Endothelial cell of umbilical vein (primary cell): ENCODE measurements around the gene CACNA1C. TPM values are rescaled to one million over a fixed set of nuclear protein-coding genes. Genes with fewer than 3 reads are reported as not detected.
"Not testable (repeated sequence)": the region's sequence is repeated elsewhere in the genome, so short reads cannot be mapped to it uniquely, and the experiment has no call there.

ENCODE experiments used
- BruUV-seq: library from RNA; stranded (reverse); fragments of 400-500 nt; replicated peaks from 2 replicates; lab custom pipeline; 2021; lab: Mats Ljungman, UMichigan
- CTCF ChIA-PET: fragments of 300-600, 350-600 bp; sonication (Branson Sonifier 250); formaldehyde crosslinking; loops from one replicate; lab custom pipeline; 2021; ENCODE audit warnings: antibody characterized with exemption, inconsistent platforms; lab: Charles Lee
- POLR2A ChIA-PET: fragments of 300-600, 350-600 bp; sonication (Branson Sonifier 250); formaldehyde crosslinking; loops from one replicate; lab custom pipeline; 2021; ENCODE audit warnings: antibody characterized with exemption, inconsistent platforms; lab: Charles Lee
- DNase-seq: peaks from one replicate; pipeline ENCODE4 v3.0.0-alpha.2; 2011; ENCODE audit warnings: low read depth, low spot score
- FAIRE-seq: peaks from 2 replicates; lab custom pipeline; 2011; peaks lifted over from hg19 to GRCh38; lab: Jason Lieb, UNC
- H2AFZ ChIP-seq: 2 replicates; pipeline ENCODE4 v1.6.0; 2012; ENCODE audit warnings: low read depth, low read length, control low read depth, inconsistent platforms
- H3K27ac ChIP-seq: 2 replicates; pipeline ENCODE4 v1.5.1; 2011; ENCODE audit warnings: low read depth, mild to moderate bottlenecking, control low read depth, low read length, moderate library complexity; ENCODE audit not compliant: insufficient read depth
- H3K27me3 ChIP-seq, 2 experiments: 2 replicates each; pipeline versions ENCODE4 v1.6.0 to v1.6.1; 2011; ENCODE audit warnings: low read length in 2 of 2, mixed read lengths in 1 of 2; ENCODE audit not compliant: control insufficient read depth in 2 of 2, insufficient read depth in 2 of 2
- H3K36me3 ChIP-seq, 2 experiments: 2 replicates in 1 of 2; 3 replicates in 1 of 2; pipeline ENCODE4 v1.5.1; 2011; ENCODE audit warnings: low read length in 2 of 2, mild to moderate bottlenecking in 1 of 2, moderate library complexity in 1 of 2; ENCODE audit not compliant: control insufficient read depth in 2 of 2, insufficient read depth in 2 of 2; ENCODE audit errors: extremely low read depth in 1 of 2
- H3K4me1 ChIP-seq: 3 replicates; pipeline ENCODE4 v1.5.1; 2011; ENCODE audit warnings: mild to moderate bottlenecking, low read length; ENCODE audit not compliant: control insufficient read depth, insufficient read depth; ENCODE audit errors: extremely low read depth
- H3K4me2 ChIP-seq: 2 replicates; pipeline ENCODE4 v1.6.1; 2011; ENCODE audit warnings: low read length, control low read depth, mixed read lengths; ENCODE audit not compliant: insufficient read depth
- H3K4me3 ChIP-seq, 3 experiments: fragments of 200-600 bp in 1 of 3; sonication (generic), shearing (Covaris generic) in 1 of 3; replicated peaks in 1 of 3; 2 replicates each; pipeline ENCODE4 v1.5.1; 2011 to 2016; ENCODE audit warnings: control low read depth in 3 of 3, low read length in 3 of 3, mild to moderate bottlenecking in 2 of 3, inconsistent platforms in 1 of 3, low read depth in 1 of 3, moderate library complexity in 1 of 3; ENCODE audit not compliant: insufficient read depth in 1 of 3
- H3K79me2 ChIP-seq: 2 replicates; pipeline ENCODE4 v1.6.0; 2012; ENCODE audit warnings: low read length, inconsistent platforms; ENCODE audit not compliant: control insufficient read depth, insufficient read depth
- H3K9ac ChIP-seq: replicated peaks from 2 replicates; pipeline ENCODE3; 2011; ENCODE audit warnings: low read length, control low read depth; ENCODE audit not compliant: insufficient read depth; ENCODE audit errors: extremely low read depth
- H3K9me1 ChIP-seq: replicated peaks from 3 replicates; pipeline ENCODE4 v1.6.0; 2011; ENCODE audit warnings: mild to moderate bottlenecking, low read length; ENCODE audit not compliant: control insufficient read depth, insufficient read depth; ENCODE audit errors: extremely low read depth
- H3K9me3 ChIP-seq: replicated peaks from 2 replicates; pipeline ENCODE4 v1.5.1; 2012; ENCODE audit warnings: low read length, inconsistent platforms; ENCODE audit not compliant: control insufficient read depth, insufficient read depth
- H4K20me1 ChIP-seq: replicated peaks from 2 replicates; pipeline ENCODE3; 2011; ENCODE audit warnings: mild to moderate bottlenecking, low read length; ENCODE audit not compliant: control insufficient read depth, insufficient read depth; ENCODE audit errors: extremely low read depth
- EZH2 ChIP-seq: IDR thresholded peaks from 2 replicates; pipeline ENCODE4 v1.6.1; 2012; ENCODE audit warnings: borderline replicate concordance, low read depth, mild to moderate bottlenecking, moderate library complexity, low read length, inconsistent platforms; ENCODE audit not compliant: severe bottlenecking
- FOS ChIP-seq: IDR thresholded peaks from 2 replicates; pipeline ENCODE4 v1.6.1; 2011; ENCODE audit warnings: mild to moderate bottlenecking, low read length, moderate library complexity, borderline replicate concordance; ENCODE audit not compliant: insufficient read depth
- GATA2 ChIP-seq: IDR thresholded peaks from 2 replicates; pipeline ENCODE4 v1.7.0; 2011; ENCODE audit warnings: low read depth, mild to moderate bottlenecking, moderate library complexity, mixed read lengths, low read length; ENCODE audit not compliant: insufficient read length, insufficient read depth
- JUN ChIP-seq: IDR thresholded peaks from 2 replicates; pipeline ENCODE4 v1.6.1; 2011; ENCODE audit warnings: borderline replicate concordance, low read depth; ENCODE audit not compliant: insufficient read length, insufficient read depth
- MYC ChIP-seq: IDR thresholded peaks from one replicate; pipeline ENCODE4 v1.6.1; 2011; ENCODE audit warnings: mild to moderate bottlenecking, low read depth, low read length
- POLR2A ChIP-seq: IDR thresholded peaks from 2 replicates; pipeline ENCODE4 v1.6.1; 2012; ENCODE audit warnings: low read depth, mild to moderate bottlenecking, control low read depth, low read length
- POLR2AphosphoS5 ChIP-seq: IDR thresholded peaks from 2 replicates; pipeline ENCODE4 v1.6.1; 2012; ENCODE audit warnings: low read depth, mild to moderate bottlenecking, control low read depth, low read length, moderate library complexity; ENCODE audit not compliant: insufficient read depth
- dilution Hi-C: fragments of 300-500 bp; cut with MboI; formaldehyde crosslinking; loops from one replicate; pipeline ENCODE4 v1.15.0; 2019; ENCODE audit warnings: low sequenced_read_pairs; ENCODE audit not compliant: extremely low pct_ligation_motif_present
- intact Hi-C: fragments of 100-400 bp; cut with micrococcal nuclease; formaldehyde crosslinking; loops from one replicate; pipeline ENCODE4 v1.10.0; 2022
- polyA plus RNA-seq, 4 experiments: library from polyadenylated mRNA; depleted of rRNA in 3 of 4; stranded (reverse) in 3 of 4; unstranded in 1 of 4; fragments of >200 nt; gene quantifications; 2 replicates each; pipeline versions ENCODE4 v1.2.1 to v1.2.3, GENCODE V29; 2011 to 2012; ENCODE audit warnings: missing spikeins in 1 of 4
- total RNA-seq: library from RNA; stranded (reverse); gene quantifications from 2 replicates; pipeline ENCODE4 v1.2.3, GENCODE V29; 2021
- TF ChIP-seq, protein P1 (sequence below): IDR thresholded peaks from 2 replicates; pipeline ENCODE4 v1.6.1; 2011; ENCODE audit not compliant: insufficient read depth, insufficient read length
- TF ChIP-seq, protein P2 (sequence below), 2 donors: IDR thresholded peaks; 1 replicate in 1 of 2; 2 replicates in 1 of 2; pipeline ENCODE4 v1.5.1; 2011; ENCODE audit warnings: low read length in 2 of 2, mild to moderate bottlenecking in 2 of 2, moderate library complexity in 2 of 2, control low read depth in 1 of 2, inconsistent platforms in 1 of 2, low read depth in 1 of 2; ENCODE audit not compliant: insufficient read depth in 1 of 2; ENCODE audit errors: extremely low read depth in 1 of 2

CACNA1C gene
- total and polyA plus RNA-seq, 2 donors (not counting 3 experiments of a cell fraction or from before 2014, with no cell fraction given) = not detected

DNA sequence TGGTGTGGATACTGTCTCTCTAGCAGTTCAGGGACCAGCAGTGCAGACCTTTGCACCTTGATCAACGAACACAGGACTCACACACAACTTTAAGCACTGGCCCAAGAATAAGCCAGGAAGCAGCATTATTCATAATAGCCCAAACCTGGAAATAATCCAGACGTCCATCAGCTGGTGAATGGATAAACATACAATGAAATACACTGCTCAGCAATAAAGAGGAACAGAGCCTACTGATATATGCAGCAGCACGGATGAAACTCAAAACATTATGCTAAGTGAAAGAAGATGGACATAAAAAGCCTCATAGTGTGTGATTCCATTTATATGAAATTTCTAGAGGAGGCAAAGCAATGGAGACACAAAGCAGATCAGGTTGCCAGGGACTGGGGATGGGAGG is 438.0 kb downstream of the CACNA1C start:
- DNase-seq (peak; percentile 21), FAIRE-seq (no peak)
- Histone ChIP-seq H3K4me3 (no peak overlapping the region), H3K27me3 (no peaks in the 10 kb centered on the region), H3K4me1 (no peaks in the 10 kb centered on the region), H3K9ac (no peak overlapping the region), H4K20me1 (no peaks in the 10 kb centered on the region), H3K36me3 (no peaks in the 10 kb centered on the region), H3K27ac (no peak overlapping the region), H2AFZ (no peak overlapping the region), H3K9me1 (no peaks in the 10 kb centered on the region), H3K9me3 (no peaks in the 10 kb centered on the region), H3K4me2 (no peak overlapping the region), H3K79me2 (no peaks in the 10 kb centered on the region)
- intact Hi-C loops = no loop called here
- ChIA-PET CTCF (no interaction called here), POLR2A (no interaction called here)
- TF ChIP-seq MYC (no peak), GATA2 (no peak), EZH2 (no peak), POLR2AphosphoS5 (no peak), FOS (no peak), POLR2A (no peak), JUN (no peak)
- TF ChIP-seq, protein P1, sequence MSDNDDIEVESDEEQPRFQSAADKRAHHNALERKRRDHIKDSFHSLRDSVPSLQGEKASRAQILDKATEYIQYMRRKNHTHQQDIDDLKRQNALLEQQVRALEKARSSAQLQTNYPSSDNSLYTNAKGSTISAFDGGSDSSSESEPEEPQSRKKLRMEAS = no peak
- TF ChIP-seq, protein P2, sequence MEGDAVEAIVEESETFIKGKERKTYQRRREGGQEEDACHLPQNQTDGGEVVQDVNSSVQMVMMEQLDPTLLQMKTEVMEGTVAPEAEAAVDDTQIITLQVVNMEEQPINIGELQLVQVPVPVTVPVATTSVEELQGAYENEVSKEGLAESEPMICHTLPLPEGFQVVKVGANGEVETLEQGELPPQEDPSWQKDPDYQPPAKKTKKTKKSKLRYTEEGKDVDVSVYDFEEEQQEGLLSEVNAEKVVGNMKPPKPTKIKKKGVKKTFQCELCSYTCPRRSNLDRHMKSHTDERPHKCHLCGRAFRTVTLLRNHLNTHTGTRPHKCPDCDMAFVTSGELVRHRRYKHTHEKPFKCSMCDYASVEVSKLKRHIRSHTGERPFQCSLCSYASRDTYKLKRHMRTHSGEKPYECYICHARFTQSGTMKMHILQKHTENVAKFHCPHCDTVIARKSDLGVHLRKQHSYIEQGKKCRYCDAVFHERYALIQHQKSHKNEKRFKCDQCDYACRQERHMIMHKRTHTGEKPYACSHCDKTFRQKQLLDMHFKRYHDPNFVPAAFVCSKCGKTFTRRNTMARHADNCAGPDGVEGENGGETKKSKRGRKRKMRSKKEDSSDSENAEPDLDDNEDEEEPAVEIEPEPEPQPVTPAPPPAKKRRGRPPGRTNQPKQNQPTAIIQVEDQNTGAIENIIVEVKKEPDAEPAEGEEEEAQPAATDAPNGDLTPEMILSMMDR (IDR thresholded peaks at IDR 0.05; ENCODE audit: extremely low read depth in 1 of 2, insufficient read depth in 1 of 2, low read depth in 1 of 2, low read length in 2 of 2) = no peak
- dilution Hi-C loops = no loop called here
- BruUV-seq = no TSS peak

DNA sequence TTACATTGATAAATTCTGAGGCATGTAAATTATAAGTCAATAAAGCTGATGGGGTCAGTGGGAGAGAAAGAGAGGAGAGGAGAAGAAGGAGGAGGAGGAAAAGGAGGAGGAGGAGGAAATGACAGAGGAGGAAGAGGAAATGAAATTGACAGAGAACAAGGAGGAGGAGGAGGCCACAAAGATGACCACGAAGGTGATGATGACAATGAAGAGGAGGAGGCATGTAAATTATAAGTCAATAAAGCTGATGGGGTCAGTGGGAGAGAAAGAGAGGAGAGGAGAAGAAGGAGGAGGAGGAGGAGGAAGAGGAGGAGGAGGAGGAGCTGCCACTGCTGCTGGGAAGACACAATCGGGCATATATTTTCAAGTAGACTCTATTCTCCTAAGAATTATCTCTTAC is 438.6 kb downstream of the CACNA1C start:
- H2AFZ ChIP-seq, BruUV-seq, H3K79me2 ChIP-seq, H3K9me3 ChIP-seq, H4K20me1 ChIP-seq, CTCF ChIA-PET, H3K4me1 ChIP-seq, H3K4me3 ChIP-seq, H3K36me3 ChIP-seq, POLR2A ChIA-PET, DNase-seq, FAIRE-seq, H3K9me1 ChIP-seq, H3K4me2 ChIP-seq, H3K27ac ChIP-seq, dilution Hi-C loops, H3K9ac ChIP-seq, intact Hi-C loops, H3K27me3 ChIP-seq: not testable (repeated sequence)
